NT2/D1 (cell line): ENCODE measurements around the gene KIF6.

Source experiments
- DNase-seq: peaks from one replicate; pipeline ENCODE4 v3.0.0-alpha.2; 2011; ENCODE audit warnings: low read depth, low spot score
- H3K27me3 ChIP-seq: 2 replicates; pipeline ENCODE4 v1.6.0; 2011; ENCODE audit warnings: mild to moderate bottlenecking; ENCODE audit not compliant: insufficient read length, insufficient read depth
- H3K36me3 ChIP-seq: 2 replicates; pipeline ENCODE4 v1.6.1; 2011; ENCODE audit warnings: mild to moderate bottlenecking, low read length, mixed read lengths; ENCODE audit not compliant: insufficient read depth, insufficient read length
- H3K4me1 ChIP-seq: 2 replicates; pipeline ENCODE4 v1.5.1; 2011; ENCODE audit not compliant: insufficient read depth, insufficient read length
- H3K4me3 ChIP-seq: 2 replicates; pipeline ENCODE4 v1.5.1; 2011; ENCODE audit warnings: low read depth; ENCODE audit not compliant: insufficient read length
- H3K9ac ChIP-seq: 2 replicates; pipeline ENCODE4 v1.6.0; 2011; ENCODE audit warnings: low read depth; ENCODE audit not compliant: insufficient read length
- H3K9me3 ChIP-seq: 2 replicates; pipeline ENCODE4 v1.5.1; 2011; ENCODE audit warnings: mild to moderate bottlenecking, low read length; ENCODE audit not compliant: insufficient read depth
- SUZ12 ChIP-seq: IDR thresholded peaks from 2 replicates; pipeline ENCODE4 v1.6.1; 2011; ENCODE audit not compliant: insufficient read length, insufficient read depth; ENCODE audit errors: extremely low read depth
- YY1 ChIP-seq: IDR thresholded peaks from 2 replicates; pipeline ENCODE4 v1.6.1; 2011; ENCODE audit not compliant: insufficient read length, insufficient read depth
- ZNF274 ChIP-seq: IDR thresholded peaks from 2 replicates; pipeline ENCODE4 v1.6.1; 2011; ENCODE audit warnings: mild to moderate bottlenecking, low read depth, low read length

KIF6 gene

DNA sequence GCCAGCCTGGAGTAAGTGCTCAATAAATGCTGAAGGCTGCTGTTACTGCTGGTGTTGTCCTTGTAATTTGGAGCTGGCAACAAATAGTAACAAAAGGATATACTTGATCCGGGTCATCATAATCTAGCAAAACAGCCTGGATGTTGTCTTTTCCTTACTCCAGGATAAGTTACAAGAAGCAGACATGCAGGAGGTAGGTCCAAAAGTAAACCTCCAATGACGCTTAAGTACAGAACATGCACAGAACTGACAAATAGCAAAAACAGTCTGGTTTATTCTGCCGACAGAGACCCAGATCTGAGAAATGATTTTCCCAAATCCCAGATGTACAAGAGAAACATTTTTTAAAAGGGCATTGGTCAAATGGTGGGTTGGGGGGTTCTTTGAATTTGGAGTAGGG, 309.7 kb downstream of the KIF6 start:
- H3K4me3 ChIP-seq = no peak overlapping the region
- peaks cover 3% of the 10 kb centered on the region for H3K4me1 ChIP-seq
- H3K27me3 ChIP-seq = no peaks in the 10 kb centered on the region
- H3K9ac ChIP-seq = no peak overlapping the region
- TF ChIP-seq YY1 (no peak), SUZ12 (no peak)
- DNase-seq = no peak
- H3K9me3 ChIP-seq = no peaks in the 10 kb centered on the region
- H3K36me3 ChIP-seq = no peaks in the 10 kb centered on the region

DNA sequence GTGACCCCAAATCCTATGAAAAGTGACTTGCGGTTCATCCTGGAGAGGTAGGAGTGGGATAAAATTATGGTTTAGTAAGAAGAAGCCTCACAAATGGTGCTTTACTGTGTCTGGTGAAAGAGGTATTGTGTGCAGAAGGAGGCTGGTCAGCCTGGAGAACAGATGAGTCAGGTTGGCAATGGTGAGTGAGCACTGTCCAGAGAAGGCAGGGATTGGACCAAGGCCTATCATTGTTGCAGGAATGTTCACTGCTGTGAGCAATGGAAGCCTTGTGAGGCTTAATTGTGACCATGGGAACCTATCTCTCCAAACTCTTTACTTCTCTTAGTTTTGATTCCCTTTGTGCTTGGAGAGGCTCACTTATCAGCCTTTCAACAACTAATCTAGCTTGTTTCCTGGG, 313.7 kb downstream of the KIF6 start:
- Histone ChIP-seq H3K36me3 (no peaks in the 10 kb centered on the region), H3K27me3 (no peaks in the 10 kb centered on the region), H3K9me3 (no peaks in the 10 kb centered on the region), H3K9ac (no peak overlapping the region), H3K4me3 (no peak overlapping the region), H3K4me1 (peaks cover 3% of the 10 kb centered on the region)
- TF ChIP-seq YY1 (no peak), SUZ12 (no peak), ZNF274 (no peak)
- no peak for DNase-seq

DNA sequence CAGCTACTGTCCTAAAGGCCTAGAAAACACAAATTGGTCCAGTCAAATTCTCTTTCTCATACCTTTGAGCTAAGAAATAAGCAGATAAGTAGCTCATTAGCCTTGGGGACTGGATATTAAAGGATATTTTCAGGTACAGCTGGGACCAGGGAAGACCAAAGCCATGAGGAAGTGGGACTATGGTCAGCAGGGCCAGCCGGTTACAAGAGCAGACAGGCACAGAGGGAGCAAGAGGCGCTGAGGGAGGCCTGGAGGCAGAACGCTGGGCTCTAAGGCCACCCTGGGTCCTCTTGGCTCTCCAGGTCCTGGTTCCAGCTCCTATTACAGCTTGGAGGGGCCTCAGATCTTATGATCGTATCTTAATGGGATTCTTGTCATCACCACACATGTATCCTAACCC, 314.2 kb downstream of the KIF6 start:
- TF ChIP-seq SUZ12 (no peak), ZNF274 (no peak), YY1 (no peak)
- DNase-seq = no peak
- H3K9ac ChIP-seq = no peak overlapping the region
- H3K4me3 ChIP-seq = no peak overlapping the region
- peaks cover 1% of the 10 kb centered on the region for H3K4me1 ChIP-seq
- H3K27me3 ChIP-seq = no peaks in the 10 kb centered on the region
- no peaks in the 10 kb centered on the region for H3K9me3 ChIP-seq
- H3K36me3 ChIP-seq = no peaks in the 10 kb centered on the region

GRCh38 chr6:39409889-39410288, 315.3 kb downstream of the KIF6 start:
- Histone ChIP-seq H3K9ac (no peak overlapping the region), H3K4me3 (no peak overlapping the region), H3K36me3 (no peaks in the 10 kb centered on the region), H3K4me1 (no peaks in the 10 kb centered on the region), H3K9me3 (no peaks in the 10 kb centered on the region), H3K27me3 (no peaks in the 10 kb centered on the region)
- DNase-seq = no peak
- no peak for TF ChIP-seq YY1
- no peak for TF ChIP-seq ZNF274
- TF ChIP-seq SUZ12 = no peak

DNA sequence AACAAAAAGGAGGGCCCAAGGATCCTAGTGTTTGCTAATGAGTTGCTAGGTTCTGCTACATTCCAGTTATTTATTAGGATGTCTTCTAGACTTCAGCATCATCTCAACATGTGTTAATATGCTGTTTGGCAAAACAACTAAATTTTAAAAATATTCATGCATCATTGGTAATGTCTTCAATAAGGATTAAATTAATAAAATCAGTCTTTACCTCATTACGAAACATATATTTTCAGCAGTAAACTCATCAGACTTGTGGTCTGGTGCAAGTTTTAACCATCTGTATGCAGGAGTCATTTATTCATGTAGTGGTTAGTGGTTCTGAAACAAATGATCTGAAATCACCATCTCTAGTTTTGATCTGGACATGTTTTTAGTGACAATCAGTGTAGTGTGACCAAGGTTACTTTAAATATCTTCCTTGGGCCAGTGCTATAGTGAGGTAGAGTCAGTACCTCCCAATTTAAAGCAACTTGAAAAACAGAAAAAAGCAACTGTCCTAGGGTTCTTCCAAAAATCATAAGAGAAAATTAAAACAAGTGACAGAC, 317.7 kb downstream of the KIF6 start:
- Histone ChIP-seq H3K9ac (no peak overlapping the region), H3K9me3 (no peaks in the 10 kb centered on the region), H3K36me3 (no peaks in the 10 kb centered on the region), H3K4me1 (no peaks in the 10 kb centered on the region), H3K27me3 (no peaks in the 10 kb centered on the region), H3K4me3 (no peak overlapping the region)
- DNase-seq = no peak
- TF ChIP-seq SUZ12 (no peak), YY1 (no peak), ZNF274 (no peak)

- no peak for DNase-seq
- no peak overlapping the region for H3K9ac ChIP-seq
- no peaks in the 10 kb centered on the region for H3K27me3 ChIP-seq
- no peak overlapping the region for H3K4me3 ChIP-seq
- no peak for TF ChIP-seq SUZ12
- TF ChIP-seq YY1 = no peak
- TF ChIP-seq ZNF274 = no peak
- H3K9me3 ChIP-seq = no peaks in the 10 kb centered on the region
- H3K4me1 ChIP-seq = no peaks in the 10 kb centered on the region
- H3K36me3 ChIP-seq = no peaks in the 10 kb centered on the region
Observed at GRCh38 chr6:39404312-39404711, 320.9 kb downstream of the KIF6 start.

DNA sequence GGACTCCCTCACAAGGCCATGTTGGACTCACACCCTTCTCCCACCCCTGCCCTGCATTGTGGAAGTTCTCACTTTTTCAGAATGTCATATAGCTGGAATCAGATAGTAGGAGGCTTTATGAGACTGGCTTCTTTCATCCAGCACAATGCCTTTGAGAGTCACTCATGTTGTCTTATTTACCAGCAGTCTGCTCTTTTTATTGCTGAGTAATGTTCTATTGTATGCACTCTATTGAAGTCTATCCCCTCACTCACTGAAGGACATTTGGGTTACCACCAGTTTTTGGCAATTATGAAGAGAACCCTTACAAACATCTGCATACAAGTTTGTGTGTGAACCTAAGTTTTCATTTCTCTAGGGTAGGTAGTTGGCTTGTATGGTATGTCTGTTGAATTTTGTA, 321.9 kb downstream of the KIF6 start:
- H3K36me3 ChIP-seq = no peaks in the 10 kb centered on the region
- H3K4me1 ChIP-seq = no peaks in the 10 kb centered on the region
- H3K27me3 ChIP-seq = no peaks in the 10 kb centered on the region
- TF ChIP-seq SUZ12 = no peak
- no peak for TF ChIP-seq YY1
- TF ChIP-seq ZNF274 = no peak
- no peak overlapping the region for H3K4me3 ChIP-seq
- no peak for DNase-seq
- H3K9ac ChIP-seq = no peak overlapping the region
- H3K9me3 ChIP-seq = no peaks in the 10 kb centered on the region
